GM18520 (cell line): ENCODE results near the gene MSLN.

Experiments
- ATAC-seq: cut with Tn5 transposase; IDR thresholded peaks from one replicate; pipeline ENCODE4 v1.9.1; 2021; ENCODE audit not compliant: unreplicated experiment

Gene MSLN

GRCh38 chr16:722835-723633 is 37.5 kb upstream of the MSLN start:
- ATAC-seq = no peak

DNA sequence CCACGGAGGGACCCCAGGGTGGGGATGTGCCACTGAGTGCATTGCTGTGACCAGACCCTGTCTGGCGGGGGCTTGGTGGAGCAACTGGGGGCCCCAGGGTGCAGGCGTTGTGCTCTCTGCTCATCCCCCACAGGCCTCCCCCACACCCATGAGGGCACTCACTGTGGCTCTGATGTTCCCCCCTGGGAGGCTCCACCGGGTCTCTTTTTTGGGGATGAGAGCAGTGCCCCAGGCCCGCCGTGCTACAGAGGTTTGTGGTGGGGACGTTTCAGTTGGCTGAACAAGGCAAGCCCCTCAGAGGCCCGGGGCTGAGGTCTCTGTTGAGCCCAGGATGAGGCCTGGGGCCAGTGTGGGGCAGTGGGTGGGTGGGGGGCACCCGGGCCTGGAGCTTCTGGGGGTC is 36.8 kb upstream of the MSLN start:
- ATAC-seq = no peak

DNA sequence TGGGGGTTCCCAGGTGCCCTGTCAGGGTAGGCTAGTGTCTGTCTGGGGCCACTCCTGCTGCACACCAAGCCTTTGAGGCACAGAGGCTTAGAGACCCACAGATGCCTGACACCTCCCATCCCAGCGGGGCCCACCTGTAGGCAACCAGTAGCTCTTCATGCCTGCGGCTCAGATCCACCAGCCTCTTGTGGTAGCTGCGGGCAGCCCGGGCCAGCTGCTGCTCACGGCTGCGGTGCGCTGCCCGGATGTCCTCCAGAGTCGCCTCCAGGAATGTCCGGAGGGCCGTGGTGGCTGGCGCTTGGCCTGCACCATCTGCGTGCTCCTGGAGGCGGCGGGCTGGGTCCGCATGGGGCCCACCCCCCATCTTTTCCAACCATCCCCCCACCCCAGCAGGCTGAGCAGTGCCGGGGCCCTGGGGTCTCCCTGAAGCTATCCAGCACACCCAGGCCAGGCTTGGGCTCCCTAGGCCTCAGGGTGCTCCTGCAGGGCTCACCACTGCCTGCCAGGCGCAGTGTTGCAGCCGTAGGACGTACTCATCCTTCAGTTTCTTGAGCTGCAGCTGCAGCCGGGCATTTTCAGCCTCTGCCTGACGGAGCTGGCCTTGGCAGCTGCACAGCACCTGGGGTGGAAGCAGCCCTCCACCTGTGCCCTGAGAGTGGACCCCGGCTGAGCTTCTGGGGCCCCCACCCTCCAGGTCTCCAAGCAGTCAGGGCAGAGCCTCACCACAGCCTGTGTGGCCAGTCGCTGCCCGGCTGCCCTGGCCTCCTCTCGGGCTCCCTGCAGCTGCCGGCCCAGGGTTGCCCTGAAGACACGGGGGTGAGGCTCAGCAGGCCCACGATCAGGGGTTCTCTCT is 36.1 kb upstream of the MSLN start:
- ATAC-seq = no peak

DNA sequence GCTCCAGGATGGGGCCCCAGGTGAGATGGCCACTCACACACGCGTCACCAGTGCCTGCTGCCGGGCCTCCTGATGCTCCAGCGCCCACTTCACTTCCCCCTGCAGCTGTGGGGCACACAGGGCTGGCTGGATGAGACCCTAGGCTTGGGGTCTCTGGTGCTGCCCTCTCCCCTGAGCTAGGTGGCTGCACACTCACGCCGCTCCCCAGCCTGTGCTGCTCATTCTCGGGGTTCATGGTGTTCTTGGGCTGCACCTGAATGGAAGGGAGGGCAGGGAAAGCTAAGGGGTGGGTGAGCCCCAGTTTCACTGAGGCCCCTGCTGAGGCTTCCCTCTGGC is 35.5 kb upstream of the MSLN start:
- ATAC-seq = no peak

GRCh38 chr16:725463-726187 is 34.9 kb upstream of the MSLN start:
- ATAC-seq = no peak

GRCh38 chr16:726188-726437 is 34.4 kb upstream of the MSLN start:
- ATAC-seq = no peak

DNA sequence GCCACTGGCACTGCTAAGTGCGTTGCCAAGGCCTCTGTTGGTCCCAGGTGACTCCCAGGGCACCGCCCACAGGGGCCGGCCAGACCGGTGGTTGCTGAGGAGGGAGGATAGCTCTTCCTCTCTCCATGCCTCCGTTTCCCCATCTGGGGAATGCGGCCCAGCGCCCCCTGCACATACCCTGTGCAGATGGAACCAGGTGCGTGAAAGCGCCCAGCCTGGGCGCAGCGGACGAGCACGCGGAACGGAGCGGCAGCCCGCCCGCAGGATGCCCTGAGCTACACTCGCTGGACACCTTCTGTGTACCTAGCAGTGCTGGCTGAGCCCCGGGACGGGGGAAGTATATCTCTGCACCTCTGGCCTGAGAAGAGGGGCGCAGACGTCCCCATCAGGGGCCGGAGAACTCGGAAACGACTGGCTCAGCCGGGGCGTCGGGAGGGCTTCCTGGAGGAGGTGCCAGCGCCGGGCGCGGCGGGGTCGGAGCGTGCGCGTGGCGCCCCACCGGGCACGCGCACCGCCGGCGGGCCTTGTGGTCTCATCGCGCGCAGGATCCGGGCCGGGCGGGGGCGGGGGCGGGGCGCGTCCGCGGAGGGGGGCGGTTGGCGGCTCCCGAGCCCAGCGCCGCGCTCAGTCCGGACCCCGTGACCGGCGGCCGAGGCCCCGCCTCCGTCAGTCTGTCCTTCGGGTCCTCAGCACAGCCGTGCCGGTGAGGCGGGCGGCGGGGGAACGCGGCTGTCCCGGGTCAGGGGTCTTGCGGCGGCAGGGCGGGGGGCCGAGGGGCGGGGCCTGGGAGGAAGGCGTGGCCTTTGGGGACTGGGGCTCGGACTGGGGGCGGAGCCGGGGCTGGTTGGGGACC is 33.9 kb upstream of the MSLN start, which contains the start of the genes CCDC78 and HAGHL:
Gene CCDC78, minus strand, starts transcription at position 6 of the 853 bp plus-strand sequence. CDS start 76 bp downstream, outside the sequence.
Gene HAGHL, plus strand, starts transcription at position 669 of the 853 bp plus-strand sequence. CDS start 404 bp downstream, outside the sequence.
- no peak for ATAC-seq

GRCh38 chr16:727291-727977 is 33.1 kb upstream of the MSLN start:
- no peak for ATAC-seq

- peak; percentile 31 for ATAC-seq
These were observed 32.2 kb upstream of the MSLN start for GRCh38 chr16:728131-728889.

- no peak for ATAC-seq
These were observed 31.4 kb upstream of the MSLN start for GRCh38 chr16:728890-729744.

DNA sequence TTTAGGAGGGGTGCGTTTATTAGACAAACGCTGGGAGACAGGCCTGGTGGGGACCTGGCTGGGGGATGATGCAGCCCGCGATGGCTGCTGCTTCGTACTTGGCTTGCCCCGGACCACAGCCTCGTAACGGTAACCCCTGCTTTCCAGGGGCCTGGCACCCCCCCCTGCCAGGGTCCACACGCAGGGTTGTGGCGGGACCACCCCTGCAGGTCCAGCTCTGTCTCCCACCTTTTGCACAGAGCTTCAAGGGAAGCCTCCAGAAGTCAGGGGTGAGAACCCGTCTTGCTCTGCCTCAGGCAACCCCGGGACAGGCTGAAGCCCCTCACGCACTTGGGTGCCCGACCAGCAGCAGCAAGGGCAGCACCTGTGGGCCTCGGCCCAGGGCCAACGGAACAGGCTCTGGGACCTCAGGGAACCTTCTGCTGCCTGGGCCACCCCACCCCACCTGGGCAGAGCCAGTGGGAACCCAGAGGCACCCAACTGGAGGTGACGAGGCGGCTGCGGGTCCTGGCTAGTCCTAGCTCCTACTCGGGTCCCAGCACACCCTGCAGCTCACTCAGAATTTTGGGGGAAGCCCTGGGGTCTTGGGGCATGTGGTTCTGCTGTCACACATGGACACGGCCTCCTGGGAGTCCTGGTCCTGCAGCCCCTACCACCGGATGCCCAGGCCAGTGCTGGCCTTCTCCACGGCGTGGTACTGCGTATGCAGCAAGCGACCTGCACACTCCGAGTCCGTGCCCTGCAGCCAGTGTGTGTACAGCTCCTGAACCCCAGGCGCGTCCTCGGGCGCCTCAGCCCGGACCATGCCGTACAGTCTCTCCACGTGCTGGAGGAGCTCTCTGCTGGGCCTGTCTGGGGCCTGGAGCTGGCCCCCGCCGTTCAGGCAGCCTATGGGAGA is 30.5 kb upstream of the MSLN start:
- no peak for ATAC-seq

DNA sequence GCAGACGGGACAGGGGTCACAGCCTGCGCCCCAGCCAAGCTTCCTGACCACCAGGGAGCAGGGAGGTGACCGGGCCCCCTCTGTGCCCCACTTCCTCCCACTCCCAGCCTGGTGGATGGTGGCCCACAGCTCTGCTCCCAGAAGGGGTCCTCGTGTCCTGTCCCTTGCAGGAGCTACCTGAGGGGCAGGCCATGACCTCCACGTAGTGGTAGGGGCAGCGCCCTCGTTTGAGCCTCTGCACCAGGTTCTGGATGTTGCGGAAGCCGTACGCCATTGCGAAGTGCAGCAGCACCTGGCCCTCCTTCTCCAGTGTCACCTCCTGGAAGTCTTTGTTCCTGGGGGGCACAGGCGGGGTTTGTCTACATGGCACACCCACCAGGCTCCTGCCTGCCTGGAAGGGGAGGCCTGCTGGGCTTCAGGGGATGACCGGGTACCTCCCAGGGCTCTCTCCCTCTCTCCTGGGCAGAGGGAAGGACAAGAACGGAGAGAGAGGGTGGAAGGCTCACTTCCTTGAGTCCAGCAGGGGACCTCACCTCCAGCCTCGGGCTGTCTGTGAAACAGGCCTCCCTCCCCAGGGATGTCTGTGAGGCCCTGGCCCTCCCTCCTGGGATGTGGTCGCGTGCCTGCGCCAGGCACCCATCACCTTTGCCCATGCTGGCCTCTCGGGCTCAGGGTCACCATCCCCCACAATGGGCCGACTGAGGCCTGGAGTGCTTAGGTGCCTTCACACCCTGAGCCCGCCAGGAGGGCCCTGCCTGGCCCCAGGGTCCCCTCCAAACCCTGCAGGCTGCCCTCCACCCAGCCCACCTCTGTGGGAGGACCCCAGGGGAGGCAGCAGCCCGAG is 29.6 kb upstream of the MSLN start:
- ATAC-seq = no peak

- ATAC-seq = no peak
These were observed 28.2 kb upstream of the MSLN start for GRCh38 chr16:732332-732731.

- ATAC-seq = no peak
These were observed 27.6 kb upstream of the MSLN start for GRCh38 chr16:732936-733335.

DNA sequence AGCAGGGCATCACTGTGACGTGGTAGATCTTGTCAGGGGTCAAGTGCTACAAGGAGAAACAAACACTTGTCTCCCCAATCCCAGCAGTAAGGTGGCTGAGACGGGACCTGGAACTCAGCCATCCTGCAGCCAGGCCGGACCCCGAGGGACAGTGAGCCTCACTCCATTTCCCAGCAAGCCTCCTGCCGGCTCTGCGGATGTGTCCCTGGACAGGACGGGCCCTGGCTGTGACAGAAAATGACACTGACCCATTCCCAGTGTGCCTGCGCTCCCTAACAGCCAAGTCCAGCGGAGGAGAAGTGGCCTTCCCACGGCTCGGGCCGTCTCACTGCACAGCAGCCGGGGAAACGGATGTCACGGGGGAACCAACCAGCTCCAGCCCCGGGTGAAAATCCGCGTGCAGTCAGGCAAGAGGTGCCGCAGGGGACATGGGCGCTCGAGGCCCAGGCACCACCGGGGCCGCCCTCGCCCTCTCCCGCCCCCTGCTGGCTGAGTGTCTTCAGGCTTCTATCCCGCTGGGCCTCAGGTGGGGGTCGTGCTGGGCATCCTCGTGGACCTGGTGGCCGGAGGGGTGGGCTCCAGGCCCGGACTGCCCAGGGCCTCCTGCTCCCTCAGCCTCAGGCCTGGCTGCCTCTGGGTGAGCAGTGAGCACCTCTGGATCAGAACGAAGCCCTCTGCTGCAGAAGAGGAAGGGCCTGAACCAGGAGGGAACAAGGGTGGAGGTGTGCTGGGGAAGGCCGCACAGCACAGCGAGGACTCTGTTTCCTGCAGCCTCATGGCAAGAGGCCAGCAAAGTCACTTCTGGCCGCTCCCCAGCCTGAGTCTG is 26.9 kb upstream of the MSLN start:
- no peak for ATAC-seq
